Fibroblast of the aortic adventitia (primary cell): ENCODE data around the gene SYNJ2. TPM values are rescaled to one million over a fixed set of nuclear protein-coding genes. Genes with fewer than 3 reads are reported as not detected.

Experiments
- DNase-seq: peaks from one replicate; pipeline ENCODE4 v3.0.0-alpha.2; 2010; ENCODE audit warnings: low read depth
- H3K4me3 ChIP-seq: 2 replicates; pipeline ENCODE4 v1.5.1; 2011; ENCODE audit warnings: low read depth, mild to moderate bottlenecking, control low read depth, low read length, moderate library complexity
- CTCF ChIP-seq: IDR thresholded peaks from 2 replicates; pipeline ENCODE4 v1.5.1; 2011; ENCODE audit warnings: mild to moderate bottlenecking, low read length, control low read depth, inconsistent platforms; ENCODE audit not compliant: insufficient read depth
- total RNA-seq: library from RNA; depleted of rRNA; stranded (reverse); fragments of >200 nt; gene quantifications from 2 replicates; pipeline ENCODE4 v1.2.3, GENCODE V29; 2012; ENCODE audit warnings: low replicate concordance

SYNJ2 gene
- total RNA-seq, 1 donor: 73.6 TPM

- TF ChIP-seq CTCF: peak; percentile 35
- DNase-seq: peak; percentile 45
- H3K4me3 ChIP-seq: peak overlapping the region; percentile 78
Measured at GRCh38 chr6:157982563-157983405, 1.1 kb downstream of the SYNJ2 start.

- TF ChIP-seq CTCF: no peak
- H3K4me3 ChIP-seq: peak overlapping the region; percentile 78
- DNase-seq: peak; percentile 50
Measured at GRCh38 chr6:157983406-157984119, 1.9 kb downstream of the SYNJ2 start.

- no peak for TF ChIP-seq CTCF
- DNase-seq: no peak
- no peak overlapping the region for H3K4me3 ChIP-seq
Measured at GRCh38 chr6:157984128-157984527, 2.5 kb downstream of the SYNJ2 start.

GRCh38 chr6:157984686-157985225, 3.1 kb downstream of the SYNJ2 start:
- no peak for DNase-seq
- no peak for TF ChIP-seq CTCF
- no peak overlapping the region for H3K4me3 ChIP-seq

- no peak overlapping the region for H3K4me3 ChIP-seq
- no peak for DNase-seq
Measured at GRCh38 chr6:157985378-157986155, 3.9 kb downstream of the SYNJ2 start.

More at GRCh38 chr6:157985378-157986155, 3.9 kb downstream of the SYNJ2 start:
- TF ChIP-seq CTCF: no peak
